IPS DF 4.7 (cell line): ENCODE measurements around the gene ALDH1A3.

Source experiments
- DNase-seq: peaks from one replicate; pipeline ENCODE4 v3.0.0-alpha.2; 2013; ENCODE audit warnings: low spot score; ENCODE audit errors: extremely low read depth

ALDH1A3 gene

GRCh38 chr15:100925480-100925879 lies 45.8 kb downstream of the ALDH1A3 start:
- no peak for DNase-seq

GRCh38 chr15:100926258-100926657 lies 46.6 kb downstream of the ALDH1A3 start:
- no peak for DNase-seq

GRCh38 chr15:100926971-100927756 lies 47.5 kb downstream of the ALDH1A3 start:
- DNase-seq, result no peak

- no peak for DNase-seq
Measured at GRCh38 chr15:100928632-100929280, 49.1 kb downstream of the ALDH1A3 start.

GRCh38 chr15:100929641-100930042 lies 50.0 kb downstream of the ALDH1A3 start:
- no peak for DNase-seq

GRCh38 chr15:100930306-100930848 lies 50.7 kb downstream of the ALDH1A3 start:
- DNase-seq, result no peak

- DNase-seq, result no peak
Measured at GRCh38 chr15:100931143-100931890, 51.7 kb downstream of the ALDH1A3 start.

- DNase-seq, result no peak
Measured at GRCh38 chr15:100932676-100933348, 53.2 kb downstream of the ALDH1A3 start.

GRCh38 chr15:100934166-100934565 lies 54.5 kb downstream of the ALDH1A3 start:
- no peak for DNase-seq

GRCh38 chr15:100934726-100935125 lies 55.1 kb downstream of the ALDH1A3 start:
- DNase-seq, result no peak

- no peak for DNase-seq
Measured at GRCh38 chr15:100937171-100937570, 57.5 kb downstream of the ALDH1A3 start.

GRCh38 chr15:100939791-100940190 lies 60.2 kb downstream of the ALDH1A3 start:
- DNase-seq, result no peak

GRCh38 chr15:100940767-100941379 lies 61.2 kb downstream of the ALDH1A3 start:
- DNase-seq, result no peak

GRCh38 chr15:100941536-100941935 lies 61.9 kb downstream of the ALDH1A3 start:
- DNase-seq, result no peak

GRCh38 chr15:100942656-100943425 lies 63.2 kb downstream of the ALDH1A3 start:
- no peak for DNase-seq

- DNase-seq, result no peak
Measured at GRCh38 chr15:100944244-100944895, 64.7 kb downstream of the ALDH1A3 start.

- no peak for DNase-seq
Measured at GRCh38 chr15:100944986-100945385, 65.4 kb downstream of the ALDH1A3 start.

GRCh38 chr15:100947760-100948429 lies 68.3 kb downstream of the ALDH1A3 start:
- no peak for DNase-seq

GRCh38 chr15:100948430-100948762 lies 68.8 kb downstream of the ALDH1A3 start:
- no peak for DNase-seq
